Measurements from ENCODE around the gene RRAD.
A peak's percentile ranks its signal among the peaks of the same experiment; 100 is the strongest.

Gene RRAD

GRCh38 chr16:66872943-66873684, 52.2 kb downstream of the RRAD start:
- peak; percentile 52 to 81 (median 74) for DNase-seq

- DNase-seq = no peak
These were observed 52.8 kb downstream of the RRAD start for GRCh38 chr16:66872559-66872942.

- DNase-seq = no peak
These were observed 53.5 kb downstream of the RRAD start for GRCh38 chr16:66871840-66872239.
